ENCODE results near the gene CELF2.

CELF2 gene

DNA sequence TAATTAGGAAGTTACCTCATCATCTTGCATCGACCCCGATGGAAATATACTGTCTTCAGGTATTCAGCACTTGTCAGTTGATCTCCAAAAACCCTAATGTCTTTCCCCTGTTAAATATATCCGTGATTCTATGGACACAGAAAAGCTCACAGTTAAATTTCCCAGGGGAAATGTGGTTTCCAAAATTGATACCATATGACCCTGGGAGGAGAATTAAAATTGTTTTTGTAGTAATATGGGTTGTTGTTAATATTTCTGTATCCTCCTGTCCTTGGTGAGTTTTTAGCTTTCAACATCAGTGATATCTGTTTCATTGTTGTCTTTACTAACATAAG lies 132.1 kb downstream of the CELF2 start:
- Histone ChIP-seq H3K79me1 (ENCODE audit: low read length) (no peaks in the 10 kb centered on the region), H3K56ac (ENCODE audit: low read length) (no peak overlapping the region), H3K23ac (ENCODE audit: low read length) (no peak overlapping the region), H3K4me2 (ENCODE audit: low read length) (no peak overlapping the region), H3K18ac (ENCODE audit: low read length) (no peak overlapping the region), H3K4ac (ENCODE audit: low read depth, low read length) (no peak overlapping the region), H3K27me3 (ENCODE audit: insufficient read depth, low read length, poor library complexity) (no peaks in the 10 kb centered on the region), H3K9ac (ENCODE audit: low read length) (no peak overlapping the region), H3K36me3 (ENCODE audit: control insufficient read depth, insufficient read depth, low read length) (no peaks in the 10 kb centered on the region), H3K4me3 (ENCODE audit: low read length) (no peak overlapping the region), H4K8ac (ENCODE audit: low read depth, low read length) (no peak overlapping the region), H4K5ac (ENCODE audit: low read length) (no peak overlapping the region), H3K4me1 (ENCODE audit: control insufficient read depth, low read depth, low read length) (peaks cover 2% of the 10 kb centered on the region), H2AK5ac (ENCODE audit: low read length) (no peak overlapping the region), H2BK5ac (ENCODE audit: low read length) (no peak overlapping the region), H2BK120ac (ENCODE audit: low read depth, low read length) (no peak overlapping the region), H3K27ac (ENCODE audit: low read depth, low read length) (no peak overlapping the region), H3K79me2 (ENCODE audit: control insufficient read depth, insufficient read depth, low read length) (no peaks in the 10 kb centered on the region), H2BK15ac (replicated peaks; ENCODE audit: low read depth) (no peak overlapping the region)
- no CpG with 5 or more reads among the region's 3 CpGs for WGBS (ENCODE audit: extremely low coverage, insufficient coverage, low lambda C conversion rate)
- DNase-seq, result no peak

GRCh38 chr10:11150231-11150731 lies 132.6 kb downstream of the CELF2 start:
- no peak overlapping the region for H2BK5ac ChIP-seq (ENCODE audit: low read length)
- H3K18ac ChIP-seq (ENCODE audit: low read length), result no peak overlapping the region
- H2AK5ac ChIP-seq (ENCODE audit: low read length), result no peak overlapping the region
- H3K79me2 ChIP-seq (ENCODE audit: control insufficient read depth, insufficient read depth, low read length), result no peaks in the 10 kb centered on the region
- H3K9ac ChIP-seq (ENCODE audit: low read length), result no peak overlapping the region
- no CpG with 5 or more reads among the region's 3 CpGs for WGBS (ENCODE audit: extremely low coverage, insufficient coverage, low lambda C conversion rate)
- H3K23ac ChIP-seq (ENCODE audit: low read length), result no peak overlapping the region
- H3K79me1 ChIP-seq (ENCODE audit: low read length), result no peaks in the 10 kb centered on the region
- H4K5ac ChIP-seq (ENCODE audit: low read length), result no peak overlapping the region
- H3K4ac ChIP-seq (ENCODE audit: low read depth, low read length), result no peak overlapping the region
- no peak overlapping the region for H3K4me2 ChIP-seq (ENCODE audit: low read length)
- H3K56ac ChIP-seq (ENCODE audit: low read length), result no peak overlapping the region
- no peak overlapping the region for H2BK15ac ChIP-seq (replicated peaks; ENCODE audit: low read depth)
- no peak overlapping the region for H3K27ac ChIP-seq (ENCODE audit: low read depth, low read length)
- no peaks in the 10 kb centered on the region for H3K36me3 ChIP-seq (ENCODE audit: control insufficient read depth, insufficient read depth, low read length)
- H3K27me3 ChIP-seq (ENCODE audit: insufficient read depth, low read length, poor library complexity), result no peaks in the 10 kb centered on the region
- no peak overlapping the region for H2BK120ac ChIP-seq (ENCODE audit: low read depth, low read length)
- no peak overlapping the region for H3K4me3 ChIP-seq (ENCODE audit: low read length)
- no peak for DNase-seq
- H4K8ac ChIP-seq (ENCODE audit: low read depth, low read length), result no peak overlapping the region
- H3K4me1 ChIP-seq (ENCODE audit: control insufficient read depth, low read depth, low read length), result peaks cover 5% of the 10 kb centered on the region

GRCh38 chr10:11150879-11151415 lies 133.3 kb downstream of the CELF2 start:
- H3K23ac ChIP-seq (ENCODE audit: low read length), result no peak overlapping the region
- H3K79me2 ChIP-seq (ENCODE audit: control insufficient read depth, insufficient read depth, low read length), result no peaks in the 10 kb centered on the region
- H3K4me2 ChIP-seq (ENCODE audit: low read length), result no peak overlapping the region
- H3K4me3 ChIP-seq (ENCODE audit: low read length), result no peak overlapping the region
- WGBS (ENCODE audit: extremely low coverage, insufficient coverage, low lambda C conversion rate), result no CpG with 5 or more reads among the region's 5 CpGs
- H2BK15ac ChIP-seq (replicated peaks; ENCODE audit: low read depth), result no peak overlapping the region
- H3K27ac ChIP-seq (ENCODE audit: low read depth, low read length), result no peak overlapping the region
- H3K56ac ChIP-seq (ENCODE audit: low read length), result no peak overlapping the region
- no peaks in the 10 kb centered on the region for H3K27me3 ChIP-seq (ENCODE audit: insufficient read depth, low read length, poor library complexity)
- H3K79me1 ChIP-seq (ENCODE audit: low read length), result no peaks in the 10 kb centered on the region
- H4K5ac ChIP-seq (ENCODE audit: low read length), result no peak overlapping the region
- H2BK120ac ChIP-seq (ENCODE audit: low read depth, low read length), result no peak overlapping the region
- H3K4ac ChIP-seq (ENCODE audit: low read depth, low read length), result no peak overlapping the region
- DNase-seq, result no peak
- no peaks in the 10 kb centered on the region for H3K36me3 ChIP-seq (ENCODE audit: control insufficient read depth, insufficient read depth, low read length)
- H3K9ac ChIP-seq (ENCODE audit: low read length), result no peak overlapping the region
- H3K18ac ChIP-seq (ENCODE audit: low read length), result no peak overlapping the region
- H4K8ac ChIP-seq (ENCODE audit: low read depth, low read length), result no peak overlapping the region
- H2BK5ac ChIP-seq (ENCODE audit: low read length), result no peak overlapping the region
- peaks cover 5% of the 10 kb centered on the region for H3K4me1 ChIP-seq (ENCODE audit: control insufficient read depth, low read depth, low read length)
- no peak overlapping the region for H2AK5ac ChIP-seq (ENCODE audit: low read length)

DNA sequence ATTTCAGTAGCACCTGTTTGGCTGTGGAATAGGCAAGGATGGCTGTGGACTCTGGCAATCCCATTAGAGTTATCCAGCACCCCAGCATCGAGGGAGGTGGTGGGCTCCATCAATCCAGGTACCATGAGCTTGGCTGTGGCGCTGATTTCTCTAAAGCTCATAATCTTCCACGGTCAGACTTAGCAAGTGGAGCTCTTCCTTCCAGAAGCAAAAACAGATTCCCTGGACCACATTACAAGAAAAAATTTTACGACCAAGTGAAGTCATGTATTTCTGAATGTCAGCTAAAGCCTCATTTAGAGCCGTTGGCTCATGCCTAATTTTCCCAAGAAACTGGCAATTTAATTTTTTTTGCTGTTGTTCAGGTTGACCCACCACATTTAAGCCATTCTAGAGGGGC lies 135.1 kb downstream of the CELF2 start:
- H3K79me1 ChIP-seq (ENCODE audit: low read length), result no peaks in the 10 kb centered on the region
- no peak overlapping the region for H3K9ac ChIP-seq (ENCODE audit: low read length)
- H2BK5ac ChIP-seq (ENCODE audit: low read length), result no peak overlapping the region
- H3K27me3 ChIP-seq (ENCODE audit: insufficient read depth, low read length, poor library complexity), result no peaks in the 10 kb centered on the region
- H4K8ac ChIP-seq (ENCODE audit: low read depth, low read length), result no peak overlapping the region
- peaks cover 5% of the 10 kb centered on the region for H3K4me1 ChIP-seq (ENCODE audit: control insufficient read depth, low read depth, low read length)
- H2AK5ac ChIP-seq (ENCODE audit: low read length), result no peak overlapping the region
- no peak for DNase-seq
- H3K27ac ChIP-seq (ENCODE audit: low read depth, low read length), result no peak overlapping the region
- H3K79me2 ChIP-seq (ENCODE audit: control insufficient read depth, insufficient read depth, low read length), result no peaks in the 10 kb centered on the region
- H2BK120ac ChIP-seq (ENCODE audit: low read depth, low read length), result no peak overlapping the region
- H3K4ac ChIP-seq (ENCODE audit: low read depth, low read length), result no peak overlapping the region
- H3K23ac ChIP-seq (ENCODE audit: low read length), result no peak overlapping the region
- no peak overlapping the region for H3K56ac ChIP-seq (ENCODE audit: low read length)
- H3K18ac ChIP-seq (ENCODE audit: low read length), result no peak overlapping the region
- no CpG with 5 or more reads among the region's 5 CpGs for WGBS (ENCODE audit: extremely low coverage, insufficient coverage, low lambda C conversion rate)
- no peak overlapping the region for H3K4me3 ChIP-seq (ENCODE audit: low read length)
- no peaks in the 10 kb centered on the region for H3K36me3 ChIP-seq (ENCODE audit: control insufficient read depth, insufficient read depth, low read length)
- H3K4me2 ChIP-seq (ENCODE audit: low read length), result no peak overlapping the region
- H4K5ac ChIP-seq (ENCODE audit: low read length), result no peak overlapping the region
- H2BK15ac ChIP-seq (replicated peaks; ENCODE audit: low read depth), result no peak overlapping the region

- no peak for DNase-seq
- no peak overlapping the region for H3K27ac ChIP-seq (ENCODE audit: low read depth, low read length)
- WGBS (ENCODE audit: extremely low coverage, insufficient coverage, low lambda C conversion rate), result no CpG with 5 or more reads among the region's 6 CpGs
Observed at GRCh38 chr10:11153245-11153644, 135.6 kb downstream of the CELF2 start.

DNA sequence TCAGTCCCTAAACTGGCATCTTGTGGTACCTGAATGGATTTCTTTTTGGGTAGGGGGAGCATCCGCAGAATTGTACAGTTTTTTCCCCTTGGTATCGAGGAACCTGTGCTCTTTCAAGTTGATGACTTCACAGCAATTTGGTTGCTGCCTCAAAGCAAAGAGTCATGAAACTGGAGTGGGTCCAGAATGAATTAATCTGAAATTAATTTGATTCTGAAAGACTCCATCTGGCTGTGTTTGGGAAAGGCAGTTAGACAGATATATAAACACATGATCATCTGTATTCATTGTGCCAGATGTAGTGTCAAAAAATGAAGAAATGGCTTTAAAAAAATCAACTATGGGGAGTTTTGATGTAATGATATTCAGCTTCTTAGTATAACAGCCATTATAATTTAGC lies 136.1 kb downstream of the CELF2 start:
- H3K23ac ChIP-seq (ENCODE audit: low read length), result no peak overlapping the region
- no peaks in the 10 kb centered on the region for H3K27me3 ChIP-seq (ENCODE audit: insufficient read depth, low read length, poor library complexity)
- no peak overlapping the region for H3K56ac ChIP-seq (ENCODE audit: low read length)
- H3K18ac ChIP-seq (ENCODE audit: low read length), result no peak overlapping the region
- no CpG with 5 or more reads among the region's 2 CpGs for WGBS (ENCODE audit: extremely low coverage, insufficient coverage, low lambda C conversion rate)
- H3K4me3 ChIP-seq (ENCODE audit: low read length), result no peak overlapping the region
- H2BK120ac ChIP-seq (ENCODE audit: low read depth, low read length), result no peak overlapping the region
- no peak overlapping the region for H3K4me2 ChIP-seq (ENCODE audit: low read length)
- H2AK5ac ChIP-seq (ENCODE audit: low read length), result no peak overlapping the region
- no peaks in the 10 kb centered on the region for H3K79me1 ChIP-seq (ENCODE audit: low read length)
- no peak overlapping the region for H4K5ac ChIP-seq (ENCODE audit: low read length)
- no peaks in the 10 kb centered on the region for H3K36me3 ChIP-seq (ENCODE audit: control insufficient read depth, insufficient read depth, low read length)
- H2BK15ac ChIP-seq (replicated peaks; ENCODE audit: low read depth), result no peak overlapping the region
- H3K27ac ChIP-seq (ENCODE audit: low read depth, low read length), result no peak overlapping the region
- no peaks in the 10 kb centered on the region for H3K79me2 ChIP-seq (ENCODE audit: control insufficient read depth, insufficient read depth, low read length)
- H3K4ac ChIP-seq (ENCODE audit: low read depth, low read length), result no peak overlapping the region
- peaks cover 5% of the 10 kb centered on the region for H3K4me1 ChIP-seq (ENCODE audit: control insufficient read depth, low read depth, low read length)
- H3K9ac ChIP-seq (ENCODE audit: low read length), result no peak overlapping the region
- DNase-seq, result no peak
- no peak overlapping the region for H4K8ac ChIP-seq (ENCODE audit: low read depth, low read length)
- H2BK5ac ChIP-seq (ENCODE audit: low read length), result no peak overlapping the region

More at GRCh38 chr10:11153245-11153644, 135.6 kb downstream of the CELF2 start:
- Histone ChIP-seq H3K36me3 (ENCODE audit: control insufficient read depth, insufficient read depth, low read length) (no peaks in the 10 kb centered on the region), H3K9ac (ENCODE audit: low read length) (no peak overlapping the region), H3K4ac (ENCODE audit: low read depth, low read length) (no peak overlapping the region), H2BK120ac (ENCODE audit: low read depth, low read length) (no peak overlapping the region), H2BK15ac (replicated peaks; ENCODE audit: low read depth) (no peak overlapping the region), H2BK5ac (ENCODE audit: low read length) (no peak overlapping the region), H3K79me2 (ENCODE audit: control insufficient read depth, insufficient read depth, low read length) (no peaks in the 10 kb centered on the region), H3K79me1 (ENCODE audit: low read length) (no peaks in the 10 kb centered on the region), H3K27me3 (ENCODE audit: insufficient read depth, low read length, poor library complexity) (no peaks in the 10 kb centered on the region), H3K4me3 (ENCODE audit: low read length) (no peak overlapping the region), H2AK5ac (ENCODE audit: low read length) (no peak overlapping the region), H3K23ac (ENCODE audit: low read length) (no peak overlapping the region), H4K8ac (ENCODE audit: low read depth, low read length) (no peak overlapping the region), H3K4me2 (ENCODE audit: low read length) (no peak overlapping the region), H3K4me1 (ENCODE audit: control insufficient read depth, low read depth, low read length) (peaks cover 5% of the 10 kb centered on the region), H3K18ac (ENCODE audit: low read length) (no peak overlapping the region), H3K56ac (ENCODE audit: low read length) (no peak overlapping the region), H4K5ac (ENCODE audit: low read length) (no peak overlapping the region)
